ENCODE results near the gene EML6. TPM values are rescaled to one million over a fixed set of nuclear protein-coding genes. Genes with fewer than 3 reads are reported as not detected.

The EML6 gene
- total and polyA plus RNA-seq, 2 experiments from 2014 or later: 2.7 to 6.2 TPM

- H3K4me1 ChIP-seq (ENCODE audit: insufficient read depth): peaks cover 6% of the 10 kb centered on the region
- DNase-seq (ENCODE audit: low spot score) (no peak), ATAC-seq (no peak)
- H3K4me1 Mint-ChIP-seq: peaks cover 24% of the 10 kb centered on the region
- no peak overlapping the region for H3K4me3 ChIP-seq
- H3K27ac ChIP-seq (ENCODE audit: low read depth): peak overlapping the region; percentile 66; the same call in 1 of the 2 replicates
- no peaks in the 10 kb centered on the region for H3F3A ChIP-seq (replicated peaks; ENCODE audit: low read depth)
- no peaks in the 10 kb centered on the region for H3K27me3 Mint-ChIP-seq (ENCODE audit: insufficient read depth, low read depth, poor library complexity)
- no peaks in the 10 kb centered on the region for H3K9me2 ChIP-seq (ENCODE audit: insufficient read depth)
- TF ChIP-seq EZH2phosphoT487 (IDR thresholded peaks at IDR 0.05; ENCODE audit: unreplicated experiment) (no peak), STAT1 (IDR thresholded peaks at IDR 0.05; ENCODE audit: unreplicated experiment) (no peak), POLR2AphosphoS5 (IDR thresholded peaks at IDR 0.05; ENCODE audit: low read depth) (no peak), REST (IDR thresholded peaks at IDR 0.05; ENCODE audit: unreplicated experiment) (no peak), NANOG (IDR thresholded peaks at IDR 0.05; ENCODE audit: borderline replicate concordance) (no peak), CREB1 (CRISPR knock-in tag; IDR thresholded peaks at IDR 0.05; ENCODE audit: low read depth) (no peak), ETS1 (IDR thresholded peaks at IDR 0.05) (no peak), ZNF462 (CRISPR knock-in tag; IDR thresholded peaks at IDR 0.05) (no peak), ZNF114 (CRISPR knock-in tag; IDR thresholded peaks at IDR 0.05) (no peak), EZH2 (IDR thresholded peaks at IDR 0.05; ENCODE audit: low read depth, unreplicated experiment) (no peak), CTCF (conservative IDR thresholded peaks at IDR 0.05; ENCODE audit: low read depth in 2 of 2) (no peak), ZNF331 (CRISPR knock-in tag; IDR thresholded peaks at IDR 0.05; ENCODE audit: low read depth) (no peak), JUNB (IDR thresholded peaks at IDR 0.05; ENCODE audit: unreplicated experiment) (no peak)
- H2AFZ ChIP-seq: no peak overlapping the region
- H3K79me2 ChIP-seq (replicated peaks; ENCODE audit: insufficient read depth): peaks cover 97% of the 10 kb centered on the region
- H3K36me3 ChIP-seq (ENCODE audit: insufficient read depth): peaks cover 16% of the 10 kb centered on the region; the same call in 1 of the 2 replicates
- no peaks in the 10 kb centered on the region for H3K27me3 ChIP-seq (ENCODE audit: insufficient read depth)
- no peaks in the 10 kb centered on the region for H3K9me3 Mint-ChIP-seq
- no peak overlapping the region for H3K4me3 Mint-ChIP-seq
- no peak overlapping the region for H3K4me2 ChIP-seq
- H4K20me1 ChIP-seq (replicated peaks; ENCODE audit: insufficient read depth): peaks cover 26% of the 10 kb centered on the region
- H3K36me3 Mint-ChIP-seq (ENCODE audit: low read depth): peaks cover 27% of the 10 kb centered on the region
- H3K27ac Mint-ChIP-seq: peak overlapping the region; percentile 10; the same call in 1 of the 2 replicates
Observed at GRCh38 chr2:54983345-54984220, 260.1 kb downstream of the EML6 start.

All from GM23338 (cell line).